AG04450 (cell line): ENCODE results near the gene PDZD2. TPM values are rescaled to one million over a fixed set of nuclear protein-coding genes. Genes with fewer than 3 reads are reported as not detected.

ENCODE experiments used
- CTCF ChIA-PET: fragments of 300-600, 350-600 bp; formaldehyde crosslinking; extraction: SDS; loops from one replicate; lab custom pipeline; 2022; ENCODE audit warnings: antibody characterized with exemption, inconsistent platforms; lab: Charles Lee
- POLR2A ChIA-PET: fragments of 350-600 bp; formaldehyde crosslinking; extraction: SDS; loops from one replicate; lab custom pipeline; 2021; ENCODE audit warnings: antibody characterized with exemption, inconsistent platforms; lab: Yijun Ruan, JAX
- DNase-seq: peaks from one replicate; pipeline ENCODE4 v3.0.0-alpha.2; 2011; ENCODE audit warnings: low read depth, low spot score
- H3K27ac ChIP-seq: one replicate; pipeline ENCODE4 v1.5.1; 2012; ENCODE audit warnings: low read depth, low read length, control low read depth
- H3K27me3 ChIP-seq: one replicate; pipeline ENCODE4 v1.6.0; 2012; ENCODE audit warnings: low read length; ENCODE audit not compliant: control insufficient read depth, insufficient read depth
- H3K4me3 ChIP-seq: 2 replicates; pipeline ENCODE4 v1.5.1; 2011; ENCODE audit warnings: mild to moderate bottlenecking, low read depth, low read length, control low read depth
- H3K9me3 ChIP-seq: 2 replicates; pipeline ENCODE4 v1.5.1; 2012; ENCODE audit warnings: low read length; ENCODE audit not compliant: control insufficient read depth, insufficient read depth
- polyA plus RNA-seq: library from polyadenylated mRNA; depleted of rRNA; stranded (reverse); fragments of >200 nt; gene quantifications from 2 replicates; pipeline ENCODE4 v1.2.3, GENCODE V29; 2011
- TF ChIP-seq, protein P1 (sequence below): IDR thresholded peaks from 2 replicates; pipeline ENCODE4 v1.5.1; 2011; ENCODE audit warnings: low read depth, low read length, control low read depth, inconsistent platforms

Gene PDZD2
- polyA plus RNA-seq, 1 experiment, result 0.40 TPM

DNA sequence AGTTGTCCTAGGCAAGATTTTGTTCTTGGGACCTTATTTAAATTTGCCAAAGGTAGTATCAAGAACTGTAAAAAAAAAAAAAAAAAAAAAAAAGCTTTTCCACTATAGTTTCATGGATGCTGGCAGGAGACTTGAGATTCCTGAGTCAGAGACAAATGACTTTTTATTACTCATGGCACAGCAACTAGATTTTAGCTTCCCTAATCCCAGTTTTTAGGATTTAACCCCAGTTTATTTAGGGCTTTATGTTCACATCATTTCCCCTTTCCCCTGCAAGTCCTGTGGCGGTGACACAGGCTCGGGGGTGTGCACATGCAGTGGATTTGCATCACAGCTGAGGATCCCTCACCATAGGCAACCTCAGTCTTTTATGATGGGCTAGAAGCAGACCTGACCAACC is 390.3 kb downstream of the PDZD2 start:
- POLR2A ChIA-PET, result no interaction called here

DNA sequence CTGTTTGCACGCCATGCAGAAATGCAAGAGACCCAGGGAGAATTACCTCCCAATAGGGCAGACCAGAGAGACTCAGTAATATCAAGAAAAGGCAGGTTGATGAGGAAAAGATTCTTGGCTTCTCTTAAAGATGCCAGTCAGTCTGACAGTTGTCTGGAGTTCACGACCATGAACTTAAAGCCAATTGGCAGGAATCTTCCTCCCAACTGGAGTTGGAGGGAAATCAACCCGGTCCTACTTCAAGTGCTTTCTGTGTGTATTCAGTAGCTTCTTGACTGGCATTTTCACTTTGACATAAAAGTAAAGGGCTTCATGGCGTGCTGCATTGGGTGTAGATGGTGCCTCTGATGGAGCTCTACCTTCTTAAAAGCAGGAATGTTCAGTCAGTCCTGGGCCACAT is 390.9 kb downstream of the PDZD2 start:
- TF ChIP-seq, protein P1, sequence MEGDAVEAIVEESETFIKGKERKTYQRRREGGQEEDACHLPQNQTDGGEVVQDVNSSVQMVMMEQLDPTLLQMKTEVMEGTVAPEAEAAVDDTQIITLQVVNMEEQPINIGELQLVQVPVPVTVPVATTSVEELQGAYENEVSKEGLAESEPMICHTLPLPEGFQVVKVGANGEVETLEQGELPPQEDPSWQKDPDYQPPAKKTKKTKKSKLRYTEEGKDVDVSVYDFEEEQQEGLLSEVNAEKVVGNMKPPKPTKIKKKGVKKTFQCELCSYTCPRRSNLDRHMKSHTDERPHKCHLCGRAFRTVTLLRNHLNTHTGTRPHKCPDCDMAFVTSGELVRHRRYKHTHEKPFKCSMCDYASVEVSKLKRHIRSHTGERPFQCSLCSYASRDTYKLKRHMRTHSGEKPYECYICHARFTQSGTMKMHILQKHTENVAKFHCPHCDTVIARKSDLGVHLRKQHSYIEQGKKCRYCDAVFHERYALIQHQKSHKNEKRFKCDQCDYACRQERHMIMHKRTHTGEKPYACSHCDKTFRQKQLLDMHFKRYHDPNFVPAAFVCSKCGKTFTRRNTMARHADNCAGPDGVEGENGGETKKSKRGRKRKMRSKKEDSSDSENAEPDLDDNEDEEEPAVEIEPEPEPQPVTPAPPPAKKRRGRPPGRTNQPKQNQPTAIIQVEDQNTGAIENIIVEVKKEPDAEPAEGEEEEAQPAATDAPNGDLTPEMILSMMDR, result no peak

More for the DNA sequence above, 390.3 kb downstream of the PDZD2 start:
- Histone ChIP-seq H3K27me3 (no peaks in the 10 kb centered on the region), H3K27ac (no peak overlapping the region), H3K4me3 (no peak overlapping the region), H3K9me3 (no peaks in the 10 kb centered on the region)
- no peak for DNase-seq
- TF ChIP-seq, protein P1, result no peak
- CTCF ChIA-PET, result interaction anchor here (0.7 to 1.1 kb wide), 2 partner anchors 30 to 47 kb away, joined by 3 to 4 read pairs; no protein-coding TSS in a partner anchor

DNA sequence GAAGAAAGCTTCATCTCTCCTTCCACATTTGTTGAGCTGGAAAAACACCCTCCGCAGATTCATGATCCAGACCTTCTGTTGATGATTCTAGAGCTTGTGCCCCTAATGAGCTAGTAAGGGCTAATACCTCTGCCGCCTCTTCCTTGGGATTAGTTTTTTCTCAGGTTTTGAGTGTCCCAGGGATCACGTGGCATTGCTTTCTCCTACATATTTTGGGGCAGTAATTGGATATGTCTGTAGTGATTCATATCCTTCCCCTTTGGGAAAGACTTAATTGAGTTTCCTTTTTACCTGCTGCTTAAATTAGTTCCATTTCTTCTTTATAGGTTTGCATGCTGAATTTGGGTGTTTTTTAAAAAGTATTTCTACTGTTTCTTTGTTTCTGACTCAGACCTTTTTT is 391.3 kb downstream of the PDZD2 start:
- H3K4me3 ChIP-seq, result no peak overlapping the region
- ChIA-PET POLR2A (no interaction called here), CTCF (interaction anchor here (0.9 to 1.1 kb wide), 2 partner anchors 12 to 47 kb away, joined by 3 to 4 read pairs; no protein-coding TSS in a partner anchor)
- no peak for DNase-seq
- no peaks in the 10 kb centered on the region for H3K9me3 ChIP-seq
- no peak overlapping the region for H3K27ac ChIP-seq
- H3K27me3 ChIP-seq, result no peaks in the 10 kb centered on the region
- TF ChIP-seq, protein P1, result no peak

More for the DNA sequence above, 390.9 kb downstream of the PDZD2 start:
- H3K27ac ChIP-seq, result no peak overlapping the region
- POLR2A ChIA-PET, result no interaction called here
- no peak overlapping the region for H3K4me3 ChIP-seq
- no peaks in the 10 kb centered on the region for H3K9me3 ChIP-seq
- DNase-seq, result no peak
- CTCF ChIA-PET, result interaction anchor here (0.7 to 0.9 kb wide), 2 partner anchors 11 to 29 kb away, joined by 3 read pairs; no protein-coding TSS in a partner anchor
- H3K27me3 ChIP-seq, result no peaks in the 10 kb centered on the region

DNA sequence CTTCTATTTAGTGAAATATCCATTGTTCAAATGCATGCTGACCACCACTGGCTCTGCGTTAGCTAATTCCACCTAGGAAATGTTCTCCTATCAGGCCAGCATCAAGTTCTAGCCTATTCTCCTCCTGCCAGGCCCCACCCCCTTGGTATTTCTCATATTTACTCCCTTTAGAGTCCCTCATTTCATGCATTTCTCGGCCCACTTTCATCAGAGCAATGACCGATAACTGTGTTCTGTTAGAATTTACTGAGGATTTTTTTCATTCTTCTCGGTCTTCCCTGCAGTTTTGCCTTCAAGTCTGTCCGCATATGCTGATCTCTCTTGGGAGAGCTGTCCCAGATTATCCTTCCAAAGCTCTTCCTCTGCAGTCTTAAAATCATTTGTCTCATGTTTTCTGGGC is 391.8 kb downstream of the PDZD2 start:
- ChIA-PET CTCF (interaction anchor here (0.9 to 1.1 kb wide), 2 partner anchors 12 to 46 kb away, joined by 3 to 4 read pairs; no protein-coding TSS in a partner anchor), POLR2A (no interaction called here)
- H3K9me3 ChIP-seq, result no peaks in the 10 kb centered on the region
- H3K27ac ChIP-seq, result no peak overlapping the region
- TF ChIP-seq, protein P1, result no peak
- no peak overlapping the region for H3K4me3 ChIP-seq
- no peak for DNase-seq
- H3K27me3 ChIP-seq, result no peaks in the 10 kb centered on the region

DNA sequence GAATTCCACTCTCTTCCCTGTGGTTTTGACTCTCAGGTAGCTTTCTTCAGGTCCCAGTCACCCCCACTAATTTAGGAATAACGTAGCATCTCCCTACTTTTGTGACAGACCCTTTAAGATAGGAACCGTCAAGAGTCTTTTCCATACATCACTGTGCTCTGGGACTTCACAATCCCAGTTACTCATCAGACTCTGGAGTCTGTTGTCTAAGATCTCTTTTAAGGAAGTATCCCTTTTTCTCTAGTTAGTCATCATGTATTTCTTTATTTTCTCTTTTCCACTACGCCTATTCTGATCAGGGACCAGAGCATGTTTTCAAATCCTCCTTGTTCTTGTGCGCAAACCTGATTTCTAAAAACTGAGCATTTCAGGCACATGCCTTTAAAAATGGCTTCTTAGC is 392.2 kb downstream of the PDZD2 start:
- DNase-seq, result no peak
- TF ChIP-seq, protein P1, result no peak
- CTCF ChIA-PET, result interaction anchor here (0.9 to 1.1 kb wide), 2 partner anchors 46 kb away, joined by 3 to 4 read pairs; no protein-coding TSS in a partner anchor
- Histone ChIP-seq H3K27ac (no peak overlapping the region), H3K27me3 (no peaks in the 10 kb centered on the region), H3K4me3 (no peak overlapping the region), H3K9me3 (no peaks in the 10 kb centered on the region)
- POLR2A ChIA-PET, result no interaction called here
